ENCODE data around the gene PLEKHO1.
"Not testable (repeated sequence)": the region's sequence is repeated elsewhere in the genome, so short reads cannot be mapped to it uniquely, and the experiment has no call there.

Gene PLEKHO1

GRCh38 chr1:150127868-150128267 is 21.8 kb upstream of the PLEKHO1 start:
- Histone ChIP-seq H3K27ac (ENCODE audit: low read depth, low read length) (no peak overlapping the region), H3K4me3 (ENCODE audit: low read depth, low read length) (no peak overlapping the region), H3K4me1 (ENCODE audit: control insufficient read depth, insufficient read depth, low read length) (no peaks in the 10 kb centered on the region), H3K9ac (ENCODE audit: low read length) (no peak overlapping the region), H3K27me3 (ENCODE audit: control insufficient read depth, insufficient read depth, low read length) (no peaks in the 10 kb centered on the region), H3K9me3 (ENCODE audit: control insufficient read depth, insufficient read depth, low read depth, low read length) (no peaks in the 10 kb centered on the region), H3K36me3 (ENCODE audit: control insufficient read depth, insufficient read depth, low read length) (no peaks in the 10 kb centered on the region)

- no peak overlapping the region for H3K27ac ChIP-seq (ENCODE audit: low read depth, low read length)
- no peaks in the 10 kb centered on the region for H3K27me3 ChIP-seq (ENCODE audit: control insufficient read depth, insufficient read depth, low read length)
- no peaks in the 10 kb centered on the region for H3K4me1 ChIP-seq (ENCODE audit: control insufficient read depth, insufficient read depth, low read length)
- no peaks in the 10 kb centered on the region for H3K9me3 ChIP-seq (ENCODE audit: control insufficient read depth, insufficient read depth, low read depth, low read length)
- no peaks in the 10 kb centered on the region for H3K36me3 ChIP-seq (ENCODE audit: control insufficient read depth, insufficient read depth, low read length)
- no peak overlapping the region for H3K4me3 ChIP-seq (ENCODE audit: low read depth, low read length)
- H3K9ac ChIP-seq (ENCODE audit: low read length), result no peak overlapping the region
These were observed 17.3 kb upstream of the PLEKHO1 start for GRCh38 chr1:150132372-150132771.

GRCh38 chr1:150134537-150134936 is 15.2 kb upstream of the PLEKHO1 start:
- Histone ChIP-seq H3K4me3 (ENCODE audit: low read depth, low read length) (no peak overlapping the region), H3K9ac (ENCODE audit: low read length) (no peak overlapping the region), H3K27ac (ENCODE audit: low read depth, low read length) (no peak overlapping the region), H3K4me1 (ENCODE audit: control insufficient read depth, insufficient read depth, low read length) (no peaks in the 10 kb centered on the region), H3K9me3 (ENCODE audit: control insufficient read depth, insufficient read depth, low read depth, low read length) (no peaks in the 10 kb centered on the region), H3K36me3 (ENCODE audit: control insufficient read depth, insufficient read depth, low read length) (no peaks in the 10 kb centered on the region), H3K27me3 (ENCODE audit: control insufficient read depth, insufficient read depth, low read length) (no peaks in the 10 kb centered on the region)

- H3K27ac ChIP-seq (ENCODE audit: low read depth, low read length); H3K9me3 ChIP-seq (ENCODE audit: control insufficient read depth, insufficient read depth, low read depth, low read length); H3K4me3 ChIP-seq (ENCODE audit: low read depth, low read length); H3K9ac ChIP-seq (ENCODE audit: low read length); H3K27me3 ChIP-seq (ENCODE audit: control insufficient read depth, insufficient read depth, low read length); H3K36me3 ChIP-seq (ENCODE audit: control insufficient read depth, insufficient read depth, low read length); H3K4me1 ChIP-seq (ENCODE audit: control insufficient read depth, insufficient read depth, low read length): not testable (repeated sequence)
These were observed 14.3 kb upstream of the PLEKHO1 start for GRCh38 chr1:150135400-150135799.

GRCh38 chr1:150138044-150138443 is 11.7 kb upstream of the PLEKHO1 start:
- no peaks in the 10 kb centered on the region for H3K36me3 ChIP-seq (ENCODE audit: control insufficient read depth, insufficient read depth, low read length)
- no peak overlapping the region for H3K27ac ChIP-seq (ENCODE audit: low read depth, low read length)
- no peak overlapping the region for H3K9ac ChIP-seq (ENCODE audit: low read length)
- no peaks in the 10 kb centered on the region for H3K27me3 ChIP-seq (ENCODE audit: control insufficient read depth, insufficient read depth, low read length)
- no peaks in the 10 kb centered on the region for H3K4me1 ChIP-seq (ENCODE audit: control insufficient read depth, insufficient read depth, low read length)
- no peak overlapping the region for H3K4me3 ChIP-seq (ENCODE audit: low read depth, low read length)
- no peaks in the 10 kb centered on the region for H3K9me3 ChIP-seq (ENCODE audit: control insufficient read depth, insufficient read depth, low read depth, low read length)

DNA sequence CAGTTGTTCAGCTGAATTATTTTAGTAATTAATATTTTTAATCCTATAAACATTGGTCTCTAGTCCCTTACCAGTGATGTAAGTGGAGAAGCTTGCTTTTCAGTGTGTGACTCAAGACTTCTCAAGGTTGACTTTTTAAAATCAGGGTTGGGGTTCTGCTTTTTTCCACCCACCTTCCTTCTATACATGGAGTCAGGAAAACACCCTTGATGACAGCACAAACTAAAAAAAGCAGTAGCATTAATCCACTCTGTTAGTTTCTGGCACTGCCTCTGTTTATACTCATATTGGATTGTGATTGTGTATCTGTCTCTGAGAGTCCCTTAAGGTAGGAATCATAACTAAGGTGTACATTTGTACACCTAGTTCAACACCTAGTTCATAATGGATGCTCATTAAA is 8.3 kb upstream of the PLEKHO1 start:
- Histone ChIP-seq H3K36me3 (ENCODE audit: control insufficient read depth, insufficient read depth, low read length) (no peaks in the 10 kb centered on the region), H3K9me3 (ENCODE audit: control insufficient read depth, insufficient read depth, low read depth, low read length) (no peaks in the 10 kb centered on the region), H3K27me3 (ENCODE audit: control insufficient read depth, insufficient read depth, low read length) (no peaks in the 10 kb centered on the region), H3K4me1 (ENCODE audit: control insufficient read depth, insufficient read depth, low read length) (no peaks in the 10 kb centered on the region), H3K9ac (ENCODE audit: low read length) (no peak overlapping the region), H3K4me3 (ENCODE audit: low read depth, low read length) (no peak overlapping the region), H3K27ac (ENCODE audit: low read depth, low read length) (no peak overlapping the region)

- no peaks in the 10 kb centered on the region for H3K27me3 ChIP-seq (ENCODE audit: control insufficient read depth, insufficient read depth, low read length)
- H3K36me3 ChIP-seq (ENCODE audit: control insufficient read depth, insufficient read depth, low read length), result no peaks in the 10 kb centered on the region
- no peaks in the 10 kb centered on the region for H3K9me3 ChIP-seq (ENCODE audit: control insufficient read depth, insufficient read depth, low read depth, low read length)
- no peak overlapping the region for H3K4me3 ChIP-seq (ENCODE audit: low read depth, low read length)
- H3K9ac ChIP-seq (ENCODE audit: low read length), result no peak overlapping the region
- no peaks in the 10 kb centered on the region for H3K4me1 ChIP-seq (ENCODE audit: control insufficient read depth, insufficient read depth, low read length)
- no peak overlapping the region for H3K27ac ChIP-seq (ENCODE audit: low read depth, low read length)
These were observed 7.6 kb upstream of the PLEKHO1 start for GRCh38 chr1:150142083-150142482.

GRCh38 chr1:150144606-150145005 is 5.1 kb upstream of the PLEKHO1 start:
- no peaks in the 10 kb centered on the region for H3K9me3 ChIP-seq (ENCODE audit: control insufficient read depth, insufficient read depth, low read depth, low read length)
- H3K27me3 ChIP-seq (ENCODE audit: control insufficient read depth, insufficient read depth, low read length), result peaks cover 9% of the 10 kb centered on the region
- H3K9ac ChIP-seq (ENCODE audit: low read length), result no peak overlapping the region
- no peak overlapping the region for H3K27ac ChIP-seq (ENCODE audit: low read depth, low read length)
- H3K4me1 ChIP-seq (ENCODE audit: control insufficient read depth, insufficient read depth, low read length), result peaks cover 3% of the 10 kb centered on the region; the same call in 1 of the 2 replicates
- H3K36me3 ChIP-seq (ENCODE audit: control insufficient read depth, insufficient read depth, low read length), result no peaks in the 10 kb centered on the region
- H3K4me3 ChIP-seq (ENCODE audit: low read depth, low read length), result no peak overlapping the region

DNA sequence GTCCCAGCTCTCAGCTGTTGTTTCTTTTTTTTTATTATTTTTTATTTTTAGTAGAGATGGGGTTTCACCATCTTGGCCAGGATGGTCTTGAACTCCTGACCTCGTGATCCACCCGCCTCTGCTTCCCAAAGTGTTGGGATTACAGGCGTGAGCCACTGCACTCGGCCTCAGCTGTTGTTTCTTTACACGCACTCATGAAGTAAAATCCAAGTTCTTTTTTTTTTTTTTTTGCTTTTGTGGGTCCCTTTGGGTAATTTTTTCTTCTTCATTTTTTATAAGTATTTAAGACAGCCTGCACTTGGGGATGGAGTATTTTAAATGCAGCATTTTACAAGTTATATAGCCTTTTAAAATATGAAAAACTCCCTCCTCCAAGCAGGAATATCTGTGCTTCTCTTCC is 3.7 kb upstream of the PLEKHO1 start:
- not testable (repeated sequence) for H3K27me3 ChIP-seq (ENCODE audit: control insufficient read depth, insufficient read depth, low read length); H3K4me1 ChIP-seq (ENCODE audit: control insufficient read depth, insufficient read depth, low read length); H3K36me3 ChIP-seq (ENCODE audit: control insufficient read depth, insufficient read depth, low read length); H3K9ac ChIP-seq (ENCODE audit: low read length); H3K9me3 ChIP-seq (ENCODE audit: control insufficient read depth, insufficient read depth, low read depth, low read length); H3K4me3 ChIP-seq (ENCODE audit: low read depth, low read length); H3K27ac ChIP-seq (ENCODE audit: low read depth, low read length)

- Histone ChIP-seq H3K4me1 (ENCODE audit: control insufficient read depth, insufficient read depth, low read length) (peaks cover 15% of the 10 kb centered on the region), H3K9me3 (ENCODE audit: control insufficient read depth, insufficient read depth, low read depth, low read length) (no peaks in the 10 kb centered on the region), H3K27me3 (ENCODE audit: control insufficient read depth, insufficient read depth, low read length) (peaks cover 9% of the 10 kb centered on the region)
These were observed 2.7 kb upstream of the PLEKHO1 start for GRCh38 chr1:150146849-150147542.

GRCh38 chr1:150148837-150149270 is 862 bp upstream of the PLEKHO1 start:
- H3K4me3 ChIP-seq (ENCODE audit: low read depth, low read length), result peak overlapping the region; percentile 68
- peaks cover 18% of the 10 kb centered on the region for H3K4me1 ChIP-seq (ENCODE audit: control insufficient read depth, insufficient read depth, low read length)
- peak overlapping the region; percentile 78 for H3K9ac ChIP-seq (ENCODE audit: low read length)
- peaks cover 11% of the 10 kb centered on the region for H3K36me3 ChIP-seq (ENCODE audit: control insufficient read depth, insufficient read depth, low read length)
- no peak overlapping the region for H3K27ac ChIP-seq (ENCODE audit: low read depth, low read length)
- H3K27me3 ChIP-seq (ENCODE audit: control insufficient read depth, insufficient read depth, low read length), result peaks cover 9% of the 10 kb centered on the region
- no peaks in the 10 kb centered on the region for H3K9me3 ChIP-seq (ENCODE audit: control insufficient read depth, insufficient read depth, low read depth, low read length)

More at GRCh38 chr1:150146849-150147542, 2.7 kb upstream of the PLEKHO1 start:
- no peak overlapping the region for H3K4me3 ChIP-seq (ENCODE audit: low read depth, low read length)
- no peaks in the 10 kb centered on the region for H3K36me3 ChIP-seq (ENCODE audit: control insufficient read depth, insufficient read depth, low read length)
- H3K27ac ChIP-seq (ENCODE audit: low read depth, low read length), result no peak overlapping the region
- no peak overlapping the region for H3K9ac ChIP-seq (ENCODE audit: low read length)

Measured in HUES6 (cell line).